CD4-positive, alpha-beta T cell (primary cell): ENCODE measurements around the gene NOD1. TPM values are rescaled to one million over a fixed set of nuclear protein-coding genes. Genes with fewer than 3 reads are reported as not detected.

Experiments used
- ATAC-seq: fragments of 200-7000 bp; cut with Tn5 transposase; one replicate; pipeline ENCODE4 v1.10.0; 2022; ENCODE audit warnings: mild to moderate bottlenecking; ENCODE audit not compliant: poor library complexity
- CTCF ChIA-PET: fragments of 350-600 bp; sonication (Branson Sonifier 250); formaldehyde crosslinking; loops from one replicate; lab custom pipeline; 2021; ENCODE audit warnings: antibody characterized with exemption, inconsistent platforms; lab: Charles Lee
- POLR2A ChIA-PET: fragments of 350-600 bp; sonication (Branson Sonifier 250); formaldehyde crosslinking; loops from one replicate; lab custom pipeline; 2021; ENCODE audit warnings: antibody characterized with exemption, inconsistent platforms; lab: Charles Lee
- DNase-seq, 14 experiments: peaks; one replicate each; pipeline ENCODE4 v3.0.0-alpha.2; 2013 to 2020; ENCODE audit warnings: mixed read lengths in 2 of 14
- H3K27ac ChIP-seq, 2 donors: one replicate each; pipeline versions ENCODE4 v1.5.1 to v1.7.0; 2013; ENCODE audit warnings: low read length in 2 of 2, low read depth in 1 of 2, mild to moderate bottlenecking in 1 of 2
- H3K27me3 ChIP-seq, 2 experiments: 1 replicate in 1 of 2; 2 replicates in 1 of 2; pipeline versions ENCODE4 v1.6.1 to v1.7.0; 2013; ENCODE audit warnings: low read length in 2 of 2, control low read depth in 1 of 2, mild to moderate bottlenecking in 1 of 2, moderate library complexity in 1 of 2; ENCODE audit not compliant: insufficient read depth in 2 of 2, control insufficient read depth in 1 of 2
- H3K36me3 ChIP-seq: one replicate; pipeline ENCODE4 v1.6.1; 2013; ENCODE audit warnings: low read length, control low read depth; ENCODE audit not compliant: insufficient read depth
- H3K4me1 ChIP-seq: one replicate; pipeline ENCODE4 v1.6.1; 2013; ENCODE audit warnings: low read length, control low read depth; ENCODE audit not compliant: insufficient read depth
- H3K4me3 ChIP-seq: one replicate; pipeline ENCODE4 v1.5.1; 2013; ENCODE audit warnings: mild to moderate bottlenecking, low read length, moderate library complexity
- H3K9me3 ChIP-seq, 2 experiments: 1 replicate in 1 of 2; 2 replicates in 1 of 2; pipeline versions ENCODE4 v1.6.1 to v1.7.0; 2013; ENCODE audit warnings: low read length in 2 of 2, mild to moderate bottlenecking in 2 of 2, control low read depth in 1 of 2, moderate library complexity in 1 of 2; ENCODE audit not compliant: control insufficient read depth in 1 of 2, insufficient read depth in 1 of 2
- H3K27ac Mint-ChIP-seq: one replicate; pipeline ENCODE4 v1.8.0; 2020; ENCODE audit warnings: mixed read lengths
- H3K27me3 Mint-ChIP-seq: one replicate; pipeline ENCODE4 v1.8.0; 2021; ENCODE audit warnings: mixed read lengths
- H3K36me3 Mint-ChIP-seq: one replicate; pipeline ENCODE4 v1.8.0; 2021; ENCODE audit warnings: low read depth, mixed read lengths
- H3K4me1 Mint-ChIP-seq: one replicate; pipeline ENCODE4 v1.8.0; 2021; ENCODE audit warnings: low read depth, mixed read lengths
- H3K4me3 Mint-ChIP-seq: one replicate; pipeline ENCODE4 v1.8.0; 2020; ENCODE audit warnings: mild to moderate bottlenecking, mixed read lengths
- H3K9me3 Mint-ChIP-seq: one replicate; pipeline ENCODE4 v1.8.0; 2020; ENCODE audit warnings: mixed read lengths
- intact Hi-C, 2 experiments: fragments of 100-400 bp; cut with DNase I in 1 of 2; cut with micrococcal nuclease in 1 of 2; formaldehyde crosslinking; loops; one replicate each; pipeline versions ENCODE4 v1.15.1 to v1.9.0; 2023 to 2025; cut with DNase I, micrococcal nuclease
- total RNA-seq, 174 experiments: library from RNA in 2 of 174; stranded (reverse) in 2 of 174; gene quantifications; one replicate each; pipeline ENCODE4 v1.2.3 and lab custom pipeline; 2021 to 2026
- TF ChIP-seq, protein P1 (sequence below): fragments of 200-600 bp; IDR thresholded peaks from one replicate; pipeline ENCODE4 v1.8.0; 2022; ENCODE audit warnings: antibody characterized with exemption, mild to moderate bottlenecking

The NOD1 gene
- total RNA-seq, 2 experiments from 2014 or later, result 11.6 to 12.6 TPM

- H3K36me3 Mint-ChIP-seq, result peaks cover 91% of the 10 kb centered on the region
- no peak overlapping the region for H3K27ac Mint-ChIP-seq
- no peak overlapping the region for H3K4me3 ChIP-seq
Measured at GRCh38 chr7:30434140-30434799, 44.3 kb downstream of the NOD1 start.

DNA sequence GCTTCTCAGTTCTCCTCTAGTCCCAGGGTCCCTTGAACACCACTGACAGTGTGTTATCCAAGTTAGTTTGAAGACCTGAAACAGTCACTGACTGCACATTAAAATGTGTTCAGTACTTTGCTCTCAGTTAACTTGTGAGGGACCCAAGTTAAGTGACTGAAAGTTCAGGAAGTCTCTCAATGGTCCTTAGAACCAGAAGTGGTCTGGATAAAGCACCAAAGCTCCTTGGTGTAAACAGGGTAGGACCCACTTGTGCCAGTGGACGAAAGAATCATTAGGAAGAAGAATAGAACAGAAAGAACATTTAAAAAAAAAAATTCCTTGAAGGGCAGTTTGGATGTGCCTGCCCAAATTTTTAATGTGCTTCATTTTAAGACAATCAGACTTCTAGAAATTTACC, 45.1 kb downstream of the NOD1 start:
- CTCF ChIA-PET, result no interaction called here
- H3K9me3 ChIP-seq, result no peaks in the 10 kb centered on the region
- no peaks in the 10 kb centered on the region for H3K27me3 ChIP-seq
- H3K36me3 ChIP-seq, result peaks cover 52% of the 10 kb centered on the region
- H3K4me1 Mint-ChIP-seq, result no peaks in the 10 kb centered on the region
- no peak overlapping the region for H3K4me3 ChIP-seq
- H3K4me3 Mint-ChIP-seq, result no peak overlapping the region
- H3K27ac ChIP-seq, result no peak overlapping the region
- DNase-seq (no peak), ATAC-seq (no peak)
- H3K27me3 Mint-ChIP-seq, result no peaks in the 10 kb centered on the region
- intact Hi-C loops, result no loop called here
- no peaks in the 10 kb centered on the region for H3K9me3 Mint-ChIP-seq
- TF ChIP-seq, protein P1, sequence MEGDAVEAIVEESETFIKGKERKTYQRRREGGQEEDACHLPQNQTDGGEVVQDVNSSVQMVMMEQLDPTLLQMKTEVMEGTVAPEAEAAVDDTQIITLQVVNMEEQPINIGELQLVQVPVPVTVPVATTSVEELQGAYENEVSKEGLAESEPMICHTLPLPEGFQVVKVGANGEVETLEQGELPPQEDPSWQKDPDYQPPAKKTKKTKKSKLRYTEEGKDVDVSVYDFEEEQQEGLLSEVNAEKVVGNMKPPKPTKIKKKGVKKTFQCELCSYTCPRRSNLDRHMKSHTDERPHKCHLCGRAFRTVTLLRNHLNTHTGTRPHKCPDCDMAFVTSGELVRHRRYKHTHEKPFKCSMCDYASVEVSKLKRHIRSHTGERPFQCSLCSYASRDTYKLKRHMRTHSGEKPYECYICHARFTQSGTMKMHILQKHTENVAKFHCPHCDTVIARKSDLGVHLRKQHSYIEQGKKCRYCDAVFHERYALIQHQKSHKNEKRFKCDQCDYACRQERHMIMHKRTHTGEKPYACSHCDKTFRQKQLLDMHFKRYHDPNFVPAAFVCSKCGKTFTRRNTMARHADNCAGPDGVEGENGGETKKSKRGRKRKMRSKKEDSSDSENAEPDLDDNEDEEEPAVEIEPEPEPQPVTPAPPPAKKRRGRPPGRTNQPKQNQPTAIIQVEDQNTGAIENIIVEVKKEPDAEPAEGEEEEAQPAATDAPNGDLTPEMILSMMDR, result no peak
- no peak overlapping the region for H3K27ac Mint-ChIP-seq
- POLR2A ChIA-PET, result no interaction called here
- H3K36me3 Mint-ChIP-seq, result peaks cover 90% of the 10 kb centered on the region
- H3K4me1 ChIP-seq, result no peaks in the 10 kb centered on the region

More at GRCh38 chr7:30434140-30434799, 44.3 kb downstream of the NOD1 start:
- ATAC-seq (no peak), DNase-seq (no peak)
- ChIA-PET CTCF (no interaction called here), POLR2A (no interaction called here)
- Histone ChIP-seq H3K36me3 (peaks cover 52% of the 10 kb centered on the region), H3K9me3 (no peaks in the 10 kb centered on the region), H3K27ac (no peak overlapping the region), H3K4me1 (no peaks in the 10 kb centered on the region), H3K27me3 (no peaks in the 10 kb centered on the region)
- Mint-ChIP-seq H3K4me1 (no peaks in the 10 kb centered on the region), H3K9me3 (no peaks in the 10 kb centered on the region), H3K4me3 (no peak overlapping the region), H3K27me3 (no peaks in the 10 kb centered on the region)
- intact Hi-C loops, result no loop called here
- TF ChIP-seq, protein P1, result no peak

GRCh38 chr7:30433082-30433481, 45.5 kb downstream of the NOD1 start:
- H3K4me3 ChIP-seq, result no peak overlapping the region

More at GRCh38 chr7:30433082-30433481, 45.5 kb downstream of the NOD1 start:
- ATAC-seq (no peak), DNase-seq (no peak)
- H3K4me1 Mint-ChIP-seq, result no peaks in the 10 kb centered on the region
- Histone ChIP-seq H3K9me3 (no peaks in the 10 kb centered on the region), H3K36me3 (peaks cover 50% of the 10 kb centered on the region), H3K27me3 (no peaks in the 10 kb centered on the region), H3K4me1 (no peaks in the 10 kb centered on the region), H3K27ac (no peak overlapping the region)
- peaks cover 90% of the 10 kb centered on the region for H3K36me3 Mint-ChIP-seq
- H3K27me3 Mint-ChIP-seq, result no peaks in the 10 kb centered on the region
- TF ChIP-seq, protein P1, result no peak
- H3K9me3 Mint-ChIP-seq, result no peaks in the 10 kb centered on the region
- ChIA-PET CTCF (no interaction called here), POLR2A (no interaction called here)
- intact Hi-C loops, result no loop called here
- no peak overlapping the region for H3K27ac Mint-ChIP-seq
- H3K4me3 Mint-ChIP-seq, result no peak overlapping the region
